Gastroesophageal sphincter (tissue), 3 donors: ENCODE measurements around the gene ATPAF1.
"Not testable (repeated sequence)": the region's sequence is repeated elsewhere in the genome, so short reads cannot be mapped to it uniquely, and the experiment has no call there.

Experiments
- CTCF ChIP-seq, 4 experiments: fragments of 200-600 bp in 2 of 4; fragments of 450-650 bp in 2 of 4; sonication (generic) in 1 of 4; IDR thresholded peaks; one replicate each; pipeline ENCODE4 v1.5.1; 2017 to 2019; ENCODE audit warnings: antibody characterized with exemption in 4 of 4, mild to moderate bottlenecking in 2 of 4, moderate library complexity in 2 of 4
- EP300 ChIP-seq: sonication (generic); formaldehyde crosslinking; IDR thresholded peaks from one replicate; pipeline ENCODE4 v1.6.1; 2017; ENCODE audit warnings: antibody characterized with exemption, mild to moderate bottlenecking
- POLR2A ChIP-seq, 2 donors: fragments of 450-650 bp; IDR thresholded peaks; one replicate each; pipeline ENCODE4 v1.6.1; 2017; ENCODE audit warnings: antibody characterized with exemption in 2 of 2, mild to moderate bottlenecking in 2 of 2, moderate library complexity in 1 of 2

- not testable (repeated sequence) for TF ChIP-seq POLR2A (IDR thresholded peaks at IDR 0.05); CTCF (IDR thresholded peaks at IDR 0.05); EP300
These were observed 13.5 kb downstream of the ATPAF1 start for GRCh38 chr1:46654698-46655097.
